ENCODE measurements around the gene FAM114A1.

GRCh38 chr4:38928568-38928967 is 61.0 kb downstream of the FAM114A1 start:
- TF ChIP-seq CTCF (IDR thresholded peaks at IDR 0.05; ENCODE audit: poor library complexity) (no peak), EZH2 (IDR thresholded peaks at IDR 0.05; ENCODE audit: borderline replicate concordance) (no peak), EZH2phosphoT487 (IDR thresholded peaks at IDR 0.05; ENCODE audit: low read depth, severe bottlenecking, unreplicated experiment) (no peak)
